GM12878 (cell line): Measurements from ENCODE around the gene EDC3. TPM values are rescaled to one million over a fixed set of nuclear protein-coding genes. Genes with fewer than 3 reads are reported as not detected.

ENCODE experiments used
- ATAC-seq: fragments of 200-7000 bp; cut with Tn5 transposase; 3 replicates; pipeline ENCODE4 v1.9.1; 2020; ENCODE audit warnings: mild to moderate bottlenecking, moderate library complexity
- BruUV-seq: library from RNA; stranded (reverse); fragments of 400-500 nt; replicated peaks from 2 replicates; lab custom pipeline; 2021; lab: Mats Ljungman, UMichigan
- CTCF ChIA-PET: fragments of 300-600 bp; sonication (Branson Sonifier 250); formaldehyde crosslinking; extraction: SDS; loops from one replicate; lab custom pipeline; 2021; ENCODE audit warnings: inconsistent platforms; lab: Yijun Ruan, JAX
- POLR2A ChIA-PET: fragments of 350-600 bp; formaldehyde crosslinking; extraction: SDS; loops from one replicate; lab custom pipeline; 2021; ENCODE audit warnings: inconsistent platforms; lab: Charles Lee
- RAD21 ChIA-PET: fragments of 300-600 bp; sonication (Branson Sonifier 250); formaldehyde crosslinking; loops from one replicate; lab custom pipeline; 2023; ENCODE audit warnings: antibody characterized with exemption; ENCODE audit not compliant: unreplicated experiment; lab: Charles Lee
- SMC1A ChIA-PET: fragments of 300-600 bp; sonication (Branson Sonifier 250); formaldehyde crosslinking; loops from one replicate; lab custom pipeline; 2023; ENCODE audit not compliant: unreplicated experiment, uncharacterized antibody; lab: Charles Lee
- DNase-seq: peaks from one replicate; pipeline ENCODE4 v3.0.0-alpha.2; 2011; ENCODE audit warnings: low read depth, low spot score
- FAIRE-seq: peaks from 3 replicates; lab custom pipeline; 2011; peaks lifted over from hg19 to GRCh38; lab: Jason Lieb, UNC
- H2AFZ ChIP-seq: 2 replicates; pipeline ENCODE4 v1.6.0; 2011; ENCODE audit warnings: low read depth, low read length, control low read depth; ENCODE audit not compliant: control insufficient read depth
- H3K27ac ChIP-seq: 2 replicates; pipeline ENCODE4 v1.5.1; 2011; ENCODE audit warnings: control low read depth; ENCODE audit not compliant: control insufficient read depth, insufficient read depth
- H3K27me3 ChIP-seq, 2 experiments: replicated peaks in 1 of 2; 2 replicates each; pipeline versions ENCODE4 v1.6.0 to v1.6.1; 2011; ENCODE audit warnings: low read length in 1 of 2; ENCODE audit not compliant: control insufficient read depth in 2 of 2, insufficient read depth in 2 of 2
- H3K36me3 ChIP-seq, 2 experiments: 2 replicates each; pipeline ENCODE4 v1.5.1; 2011; ENCODE audit warnings: low read length in 1 of 2; ENCODE audit not compliant: control insufficient read depth in 2 of 2, insufficient read depth in 2 of 2
- H3K4me1 ChIP-seq: 2 replicates; pipeline ENCODE4 v1.6.1; 2011; ENCODE audit warnings: mild to moderate bottlenecking, low read length, moderate library complexity, mixed read lengths; ENCODE audit not compliant: control insufficient read depth, insufficient read depth
- H3K4me2 ChIP-seq: 2 replicates; pipeline ENCODE4 v1.6.0; 2011; ENCODE audit warnings: control low read depth; ENCODE audit not compliant: control insufficient read depth, insufficient read depth
- H3K4me3 ChIP-seq: fragments of 200-600 bp; sonication (generic); 2 replicates; pipeline ENCODE4 v1.5.1; 2016
- H3K79me2 ChIP-seq: 2 replicates; pipeline ENCODE4 v1.6.0; 2011; ENCODE audit warnings: low read length; ENCODE audit not compliant: control insufficient read depth, insufficient read depth
- H3K9ac ChIP-seq: 2 replicates; pipeline ENCODE4 v1.8.0; 2011; ENCODE audit warnings: low read length, control low read depth, mixed read lengths; ENCODE audit not compliant: control insufficient read depth, insufficient read depth
- H3K9me3 ChIP-seq: replicated peaks from 3 replicates; pipeline ENCODE4 v1.5.1; 2011; ENCODE audit warnings: mild to moderate bottlenecking, low read length; ENCODE audit not compliant: control insufficient read depth, insufficient read depth
- H4K20me1 ChIP-seq: 2 replicates; pipeline ENCODE4 v1.6.0; 2011; ENCODE audit not compliant: control insufficient read depth, insufficient read depth
- ETV6 ChIP-seq, 2 experiments: fragments of 450-650 bp in 1 of 2; IDR thresholded peaks in 1 of 2; conservative IDR thresholded peaks in 1 of 2; 2 replicates each; pipeline ENCODE4 v1.6.1; 2014; ENCODE audit warnings: antibody characterized with exemption in 1 of 2, borderline replicate concordance in 1 of 2, low read depth in 1 of 2, mild to moderate bottlenecking in 1 of 2, moderate library complexity in 1 of 2
- JUND ChIP-seq: IDR thresholded peaks from 2 replicates; pipeline ENCODE4 v1.6.1; 2012; ENCODE audit warnings: low read depth, mild to moderate bottlenecking, low read length, improper control_type of control experiment, moderate library complexity
- LARP7 ChIP-seq: fragments of 450-650 bp; IDR thresholded peaks from 2 replicates; pipeline ENCODE4 v1.6.1; 2017; ENCODE audit warnings: mild to moderate bottlenecking
- SKIL ChIP-seq: fragments of 450-650 bp; IDR thresholded peaks from 2 replicates; pipeline ENCODE4 v1.6.1; 2017; ENCODE audit warnings: mild to moderate bottlenecking, low read depth, inconsistent platforms; ENCODE audit not compliant: poor library complexity, severe bottlenecking
- SMC3 ChIP-seq: IDR thresholded peaks from 2 replicates; pipeline ENCODE4 v1.6.1; 2011; ENCODE audit warnings: low read length, improper control_type of control experiment, borderline replicate concordance
- WGBS: methylation state at CpG from one replicate; pipeline ENCODE4 v1.1.6; 2016; ENCODE audit warnings: low lambda C conversion rate; ENCODE audit not compliant: insufficient replicate concordance, insufficient coverage; ENCODE audit errors: missing lambda C conversion rate; 5-methylcytosine and 5-hydroxymethylcytosine counted together
- in situ Hi-C: fragments of 300-500 bp; cut with MboI; formaldehyde crosslinking; loops from 9 replicates; pipeline ENCODE4 v1.14.3; 2018; ENCODE audit warnings: mixed read lengths
- intact Hi-C: fragments of 100-400 bp; cut with micrococcal nuclease; formaldehyde crosslinking; loops from one replicate; pipeline ENCODE4 v1.14.2; 2022; ENCODE audit not compliant: unreplicated experiment
- polyA plus RNA-seq, 11 experiments: library from polyadenylated mRNA; depleted of rRNA in 4 of 11; unstranded in 6 of 11; stranded (reverse) in 5 of 11; fragments of >200 nt; fragmentation: Nextera tagmentation in 4 of 11; fragmentation: Illumina TruSeq in 1 of 11; extraction: Ambion mirVana in 4 of 11; extraction: Trizol in 1 of 11; gene quantifications; 1 replicate in 1 of 11; 2 replicates in 10 of 11; pipeline versions ENCODE4 v1.2.1 to v1.2.3, GENCODE V29; 2011 to 2016; ENCODE audit warnings: inconsistent platforms in 2 of 11, missing spikeins in 2 of 11, low read depth in 1 of 11
- total RNA-seq, 4 experiments: library from RNA; depleted of rRNA in 3 of 4; stranded (reverse); fragments of >200 nt in 3 of 4; fragmentation: Illumina TruSeq in 1 of 4; extraction: Trizol in 1 of 4; gene quantifications; 2 replicates each; pipeline versions ENCODE4 v1.2.1 to v1.2.3, GENCODE V29; 2013 to 2021
- TF ChIP-seq, protein P1 (sequence below): fragments of 450-650 bp; IDR thresholded peaks from 2 replicates; pipeline ENCODE4 v1.6.1; 2017; ENCODE audit warnings: antibody characterized with exemption, mild to moderate bottlenecking, moderate library complexity

The EDC3 gene
- total and polyA plus RNA-seq, 10 of the 15 experiments (the other 5 are each of a cell fraction or from before 2014, with no cell fraction given), result 11.8 to 48.4 (median 35.3) TPM

GRCh38 chr15:74664670-74665069, 31.2 kb downstream of the EDC3 start:
- Histone ChIP-seq H3K27me3 (no peaks in the 10 kb centered on the region), H2AFZ (no peak overlapping the region), H3K27ac (no peak overlapping the region), H3K9me3 (no peaks in the 10 kb centered on the region), H3K4me1 (no peaks in the 10 kb centered on the region), H3K79me2 (no peaks in the 10 kb centered on the region), H3K36me3 (no peaks in the 10 kb centered on the region; a peak in 1 of 4 replicates), H3K4me2 (no peak overlapping the region), H3K9ac (no peak overlapping the region), H4K20me1 (no peaks in the 10 kb centered on the region), H3K4me3 (no peak overlapping the region)
- intact Hi-C loops, result no loop called here
- FAIRE-seq, result no peak
- RAD21 ChIA-PET, result no interaction called here
- no peak for TF ChIP-seq ETV6 (conservative IDR thresholded peaks at IDR 0.05 in 1 of 2, IDR thresholded peaks at IDR 0.05 in 1 of 2; ENCODE audit: borderline replicate concordance in 1 of 2, low read depth in 1 of 2)
- no peak for TF ChIP-seq LARP7
- TF ChIP-seq, protein P1, sequence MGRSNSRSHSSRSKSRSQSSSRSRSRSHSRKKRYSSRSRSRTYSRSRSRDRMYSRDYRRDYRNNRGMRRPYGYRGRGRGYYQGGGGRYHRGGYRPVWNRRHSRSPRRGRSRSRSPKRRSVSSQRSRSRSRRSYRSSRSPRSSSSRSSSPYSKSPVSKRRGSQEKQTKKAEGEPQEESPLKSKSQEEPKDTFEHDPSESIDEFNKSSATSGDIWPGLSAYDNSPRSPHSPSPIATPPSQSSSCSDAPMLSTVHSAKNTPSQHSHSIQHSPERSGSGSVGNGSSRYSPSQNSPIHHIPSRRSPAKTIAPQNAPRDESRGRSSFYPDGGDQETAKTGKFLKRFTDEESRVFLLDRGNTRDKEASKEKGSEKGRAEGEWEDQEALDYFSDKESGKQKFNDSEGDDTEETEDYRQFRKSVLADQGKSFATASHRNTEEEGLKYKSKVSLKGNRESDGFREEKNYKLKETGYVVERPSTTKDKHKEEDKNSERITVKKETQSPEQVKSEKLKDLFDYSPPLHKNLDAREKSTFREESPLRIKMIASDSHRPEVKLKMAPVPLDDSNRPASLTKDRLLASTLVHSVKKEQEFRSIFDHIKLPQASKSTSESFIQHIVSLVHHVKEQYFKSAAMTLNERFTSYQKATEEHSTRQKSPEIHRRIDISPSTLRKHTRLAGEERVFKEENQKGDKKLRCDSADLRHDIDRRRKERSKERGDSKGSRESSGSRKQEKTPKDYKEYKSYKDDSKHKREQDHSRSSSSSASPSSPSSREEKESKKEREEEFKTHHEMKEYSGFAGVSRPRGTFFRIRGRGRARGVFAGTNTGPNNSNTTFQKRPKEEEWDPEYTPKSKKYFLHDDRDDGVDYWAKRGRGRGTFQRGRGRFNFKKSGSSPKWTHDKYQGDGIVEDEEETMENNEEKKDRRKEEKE, result no peak
- no peak for TF ChIP-seq JUND
- no peak for TF ChIP-seq SKIL
- TF ChIP-seq SMC3, result no peak
- in situ Hi-C loops, result no loop called here
- no peak for DNase-seq
- no peak for ATAC-seq
- CTCF ChIA-PET, result interaction anchor here (1.1 to 1.5 kb wide), 2 partner anchors 33 to 104 kb away, joined by 3 to 6 read pairs; no protein-coding TSS in a partner anchor
- WGBS, result 83% methylated on average over 2 of the region's 2 CpGs
- SMC1A ChIA-PET, result interaction anchor here (1.0 to 1.1 kb wide), 2 partner anchors 20 to 29 kb away, joined by 3 read pairs; no protein-coding TSS in a partner anchor
- POLR2A ChIA-PET, result interaction anchor here (1.2 kb wide), 1 partner anchor 13 kb away, joined by 3 read pairs; no protein-coding TSS in a partner anchor
- no TSS peak for BruUV-seq
